MCF 10A (cell line): Measurements from ENCODE around the gene TMEM87A. TPM values are rescaled to one million over a fixed set of nuclear protein-coding genes. Genes with fewer than 3 reads are reported as not detected.

ENCODE experiments used
- BruUV-seq: library from RNA; stranded (reverse); fragments of 400-500 nt; replicated peaks from 2 replicates; lab custom pipeline; 2021; lab: Mats Ljungman, UMichigan
- CTCF ChIA-PET: fragments of 300-600 bp; sonication (Branson Sonifier 250); formaldehyde crosslinking; extraction: SDS; loops from one replicate; lab custom pipeline; 2021; ENCODE audit warnings: antibody characterized with exemption, inconsistent platforms; lab: Yijun Ruan, JAX
- POLR2A ChIA-PET: fragments of 300-600, 350-650 bp; sonication (Branson Sonifier 250); formaldehyde crosslinking; extraction: SDS; loops from one replicate; lab custom pipeline; 2020; ENCODE audit warnings: antibody characterized with exemption, inconsistent platforms; lab: Yijun Ruan, JAX
- DNase-seq: peaks from one replicate; pipeline ENCODE4 v3.0.0-alpha.2; 2018; ENCODE audit not compliant: unreplicated experiment
- H3K27ac Mint-ChIP-seq: one replicate; pipeline ENCODE4 v1.8.0; 2022; ENCODE audit warnings: mild to moderate bottlenecking, low read depth, mixed read lengths; ENCODE audit not compliant: unreplicated experiment
- H3K27me3 Mint-ChIP-seq: one replicate; pipeline ENCODE4 v1.8.0; 2022; ENCODE audit warnings: mixed read lengths; ENCODE audit not compliant: insufficient read depth, unreplicated experiment
- H3K36me3 Mint-ChIP-seq: one replicate; pipeline ENCODE4 v1.8.0; 2022; ENCODE audit warnings: mild to moderate bottlenecking, moderate library complexity, mixed read lengths; ENCODE audit not compliant: insufficient read depth, unreplicated experiment
- H3K4me1 Mint-ChIP-seq: one replicate; pipeline ENCODE4 v1.8.0; 2022; ENCODE audit warnings: mixed read lengths; ENCODE audit not compliant: insufficient read depth, unreplicated experiment
- H3K4me3 Mint-ChIP-seq: one replicate; pipeline ENCODE4 v1.8.0; 2022; ENCODE audit warnings: mild to moderate bottlenecking, moderate library complexity, mixed read lengths; ENCODE audit not compliant: unreplicated experiment
- H3K9me3 Mint-ChIP-seq: one replicate; pipeline ENCODE4 v1.8.0; 2022; ENCODE audit warnings: mixed read lengths; ENCODE audit not compliant: unreplicated experiment
- CTCF ChIP-seq: fragments of 200-600 bp; IDR thresholded peaks from one replicate; pipeline ENCODE4 v1.8.0; 2022; ENCODE audit warnings: antibody characterized with exemption, mild to moderate bottlenecking; ENCODE audit not compliant: unreplicated experiment
- intact Hi-C: fragments of 100-400 bp; cut with micrococcal nuclease; formaldehyde crosslinking; loops from 2 replicates; pipeline ENCODE4 v1.14.1; 2022
- total RNA-seq: library from RNA; stranded (reverse); gene quantifications from 2 replicates; pipeline ENCODE4 v1.2.3, GENCODE V29; 2022

TMEM87A gene
- total RNA-seq, 1 experiment from 2014 or later = 51.3 TPM

GRCh38 chr15:42172475-42172874 is 100.8 kb downstream of the TMEM87A start:
- BruUV-seq = no TSS peak
- ChIA-PET CTCF (interaction anchor here (0.7 kb wide), 1 partner anchor 183 kb away, joined by 3 read pairs; no protein-coding TSS in a partner anchor), POLR2A (no interaction called here)
- Mint-ChIP-seq H3K4me1 (no peaks in the 10 kb centered on the region), H3K27me3 (no peaks in the 10 kb centered on the region), H3K4me3 (no peak overlapping the region), H3K9me3 (no peaks in the 10 kb centered on the region), H3K36me3 (peaks cover 88% of the 10 kb centered on the region), H3K27ac (no peak overlapping the region)
- intact Hi-C loops = no loop called here
- no peak for TF ChIP-seq CTCF
- DNase-seq = no peak

- DNase-seq = no peak
- H3K27me3 Mint-ChIP-seq = no peaks in the 10 kb centered on the region
- no peaks in the 10 kb centered on the region for H3K9me3 Mint-ChIP-seq
- H3K4me1 Mint-ChIP-seq = no peaks in the 10 kb centered on the region
- POLR2A ChIA-PET = interaction anchor here (1.6 kb wide), 1 partner anchor 36 kb away, joined by 4 read pairs; the partner anchor contains the start of gene VPS39
- H3K27ac Mint-ChIP-seq = no peak overlapping the region
- no peak for TF ChIP-seq CTCF
- intact Hi-C loops = no loop called here
- H3K4me3 Mint-ChIP-seq = no peak overlapping the region
- no TSS peak for BruUV-seq
- peaks cover 87% of the 10 kb centered on the region for H3K36me3 Mint-ChIP-seq
- CTCF ChIA-PET = interaction anchor here (0.7 kb wide), 1 partner anchor 182 kb away, joined by 3 read pairs; no protein-coding TSS in a partner anchor
These were observed 101.4 kb downstream of the TMEM87A start for GRCh38 chr15:42171795-42172194.

GRCh38 chr15:42171122-42171521 is 102.1 kb downstream of the TMEM87A start:
- no peak overlapping the region for H3K27ac Mint-ChIP-seq
- intact Hi-C loops = no loop called here
- peaks cover 84% of the 10 kb centered on the region for H3K36me3 Mint-ChIP-seq
- no peak overlapping the region for H3K4me3 Mint-ChIP-seq
- no peak for DNase-seq
- H3K27me3 Mint-ChIP-seq = no peaks in the 10 kb centered on the region
- no peaks in the 10 kb centered on the region for H3K4me1 Mint-ChIP-seq
- CTCF ChIA-PET = no interaction called here
- no peak for TF ChIP-seq CTCF
- no peaks in the 10 kb centered on the region for H3K9me3 Mint-ChIP-seq
- POLR2A ChIA-PET = interaction anchor here (0.6 to 1.6 kb wide), 3 partner anchors 29 to 1931 kb away, joined by 3 to 4 read pairs (median 3); partner anchors contain the start of gene VPS39
- BruUV-seq = no TSS peak

GRCh38 chr15:42166225-42166940 is 106.8 kb downstream of the TMEM87A start:
- no peak for TF ChIP-seq CTCF
- no peaks in the 10 kb centered on the region for H3K9me3 Mint-ChIP-seq
- H3K36me3 Mint-ChIP-seq = peaks cover 83% of the 10 kb centered on the region
- no TSS peak for BruUV-seq
- intact Hi-C loops = no loop called here
- no peaks in the 10 kb centered on the region for H3K4me1 Mint-ChIP-seq
- ChIA-PET POLR2A (no interaction called here), CTCF (no interaction called here)
- no peak overlapping the region for H3K4me3 Mint-ChIP-seq
- no peaks in the 10 kb centered on the region for H3K27me3 Mint-ChIP-seq
- no peak overlapping the region for H3K27ac Mint-ChIP-seq
- no peak for DNase-seq
